Testis (tissue), 2 donors: ENCODE results near the gene ADAMTS7.

ENCODE experiments used
- POLR2A ChIP-seq: fragments of 450-650 bp; IDR thresholded peaks from one replicate; pipeline ENCODE4 v1.6.1; 2017; ENCODE audit warnings: antibody characterized with exemption, mild to moderate bottlenecking, moderate library complexity
- TF ChIP-seq, protein P1 (sequence below), 3 experiments: fragments of 450-650 bp in 2 of 3; fragments of 200-600 bp in 1 of 3; sonication (generic) in 1 of 3; IDR thresholded peaks; one replicate each; pipeline ENCODE4 v1.5.1; 2016 to 2019; ENCODE audit warnings: antibody characterized with exemption in 3 of 3, mild to moderate bottlenecking in 2 of 3, moderate library complexity in 1 of 3

DNA sequence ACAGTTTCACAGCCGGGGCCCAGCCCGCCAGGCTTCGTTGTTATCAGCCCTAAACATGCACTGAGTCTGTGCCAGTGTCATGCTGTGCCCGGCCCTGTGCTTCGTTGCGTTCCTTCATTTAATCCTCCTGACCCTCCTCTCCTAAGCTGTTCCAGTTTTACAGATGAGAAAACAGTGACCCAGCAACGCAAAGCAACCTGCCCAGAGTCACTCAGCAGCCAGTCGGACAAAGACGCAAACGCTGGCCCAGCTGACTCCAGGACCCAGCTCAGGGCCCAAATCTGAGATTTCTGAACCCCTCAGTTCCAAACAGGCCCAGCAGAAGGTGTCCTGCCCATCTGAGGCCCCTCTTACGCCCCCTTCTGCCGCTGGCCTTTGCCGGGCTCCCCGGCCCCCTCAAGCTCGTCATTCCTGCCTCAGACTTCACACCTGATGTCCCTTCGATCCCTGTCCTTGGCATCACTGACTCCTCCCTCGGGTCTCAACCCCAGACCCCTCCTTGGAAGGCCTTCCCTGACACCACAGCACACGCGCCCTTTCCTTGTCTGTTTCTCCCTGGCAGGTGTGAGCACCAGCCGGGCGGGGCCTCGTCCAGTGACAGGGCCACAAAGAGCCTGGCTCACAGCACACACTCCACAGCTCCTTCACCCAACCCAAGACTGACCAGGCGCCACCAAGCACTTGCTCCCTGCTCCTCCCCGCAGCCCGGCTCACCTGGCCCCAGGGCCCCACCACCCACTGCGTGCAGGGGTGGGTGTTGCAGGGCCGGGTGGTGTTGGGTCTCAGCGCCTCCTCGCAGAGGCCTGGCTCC is 48.1 kb downstream of the ADAMTS7 start:
- TF ChIP-seq POLR2A, result no peak
- TF ChIP-seq, protein P1, sequence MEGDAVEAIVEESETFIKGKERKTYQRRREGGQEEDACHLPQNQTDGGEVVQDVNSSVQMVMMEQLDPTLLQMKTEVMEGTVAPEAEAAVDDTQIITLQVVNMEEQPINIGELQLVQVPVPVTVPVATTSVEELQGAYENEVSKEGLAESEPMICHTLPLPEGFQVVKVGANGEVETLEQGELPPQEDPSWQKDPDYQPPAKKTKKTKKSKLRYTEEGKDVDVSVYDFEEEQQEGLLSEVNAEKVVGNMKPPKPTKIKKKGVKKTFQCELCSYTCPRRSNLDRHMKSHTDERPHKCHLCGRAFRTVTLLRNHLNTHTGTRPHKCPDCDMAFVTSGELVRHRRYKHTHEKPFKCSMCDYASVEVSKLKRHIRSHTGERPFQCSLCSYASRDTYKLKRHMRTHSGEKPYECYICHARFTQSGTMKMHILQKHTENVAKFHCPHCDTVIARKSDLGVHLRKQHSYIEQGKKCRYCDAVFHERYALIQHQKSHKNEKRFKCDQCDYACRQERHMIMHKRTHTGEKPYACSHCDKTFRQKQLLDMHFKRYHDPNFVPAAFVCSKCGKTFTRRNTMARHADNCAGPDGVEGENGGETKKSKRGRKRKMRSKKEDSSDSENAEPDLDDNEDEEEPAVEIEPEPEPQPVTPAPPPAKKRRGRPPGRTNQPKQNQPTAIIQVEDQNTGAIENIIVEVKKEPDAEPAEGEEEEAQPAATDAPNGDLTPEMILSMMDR (IDR thresholded peaks at IDR 0.05), result no peak
